GM19193 (cell line): ENCODE results near the gene KRT23.

ENCODE experiments used
- POLR2A ChIP-seq: IDR thresholded peaks from 4 replicates; pipeline ENCODE4 v1.6.1; 2011; ENCODE audit not compliant: insufficient read depth, insufficient read length; ENCODE audit errors: extremely low read depth

Gene KRT23

DNA sequence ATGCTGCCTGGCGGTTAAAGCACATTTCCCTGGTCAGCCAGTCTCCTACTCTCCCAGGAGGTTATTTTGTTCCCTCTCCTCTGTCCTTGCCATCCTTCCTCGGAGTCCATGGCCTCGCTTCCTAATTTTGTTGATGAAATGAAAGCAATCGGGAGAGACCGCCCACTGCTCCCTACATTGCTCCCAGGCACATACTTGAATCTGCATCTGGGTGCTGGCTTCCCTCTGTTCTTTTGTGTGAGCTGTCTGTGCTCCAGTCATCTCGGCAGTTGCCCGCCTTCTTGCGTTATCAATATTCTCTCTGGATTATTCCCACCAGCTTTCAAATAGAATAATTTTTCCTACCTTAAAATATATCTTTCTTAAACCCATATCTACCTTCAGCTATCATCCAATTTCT lies 11.1 kb downstream of the KRT23 start:
- no peak for TF ChIP-seq POLR2A

DNA sequence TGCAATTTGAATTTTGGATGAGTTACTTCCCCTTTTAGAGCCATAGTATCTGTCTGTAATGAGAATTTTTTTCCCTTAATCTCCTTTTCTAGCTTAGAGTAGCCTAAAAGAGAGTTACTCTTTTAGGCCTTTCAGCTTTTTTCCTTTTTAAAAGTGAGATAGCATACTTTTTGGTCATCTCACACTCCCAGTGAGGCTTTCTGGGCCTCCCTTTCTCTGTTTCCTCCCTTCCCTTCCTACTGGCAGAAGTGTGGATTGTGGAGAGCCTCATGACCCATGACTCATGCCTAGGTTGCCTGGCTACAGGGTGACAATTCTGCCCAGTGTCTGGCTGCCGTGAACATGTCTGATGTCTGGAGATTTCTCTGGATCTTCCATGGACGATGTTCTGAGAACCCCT lies 15.2 kb downstream of the KRT23 start:
- TF ChIP-seq POLR2A: no peak

DNA sequence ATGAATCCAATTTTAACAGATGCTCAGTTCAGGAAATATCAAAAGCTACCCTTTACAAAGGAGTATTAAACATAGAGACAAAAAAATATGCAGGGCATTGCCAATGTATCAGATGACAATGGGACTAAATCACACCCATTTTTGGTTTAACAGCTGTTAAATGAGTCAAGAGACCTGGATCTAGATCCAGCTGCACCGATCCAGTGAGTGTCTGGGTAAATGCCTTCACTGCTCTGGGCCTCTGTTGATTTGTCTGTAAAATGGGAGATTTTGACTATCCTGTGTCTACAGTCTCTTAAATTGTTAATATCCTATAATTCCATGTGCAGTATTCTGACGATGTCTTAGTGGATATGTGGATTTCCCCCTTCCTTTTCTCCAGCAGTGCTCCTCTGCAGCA lies 16.4 kb downstream of the KRT23 start:
- TF ChIP-seq POLR2A: no peak

DNA sequence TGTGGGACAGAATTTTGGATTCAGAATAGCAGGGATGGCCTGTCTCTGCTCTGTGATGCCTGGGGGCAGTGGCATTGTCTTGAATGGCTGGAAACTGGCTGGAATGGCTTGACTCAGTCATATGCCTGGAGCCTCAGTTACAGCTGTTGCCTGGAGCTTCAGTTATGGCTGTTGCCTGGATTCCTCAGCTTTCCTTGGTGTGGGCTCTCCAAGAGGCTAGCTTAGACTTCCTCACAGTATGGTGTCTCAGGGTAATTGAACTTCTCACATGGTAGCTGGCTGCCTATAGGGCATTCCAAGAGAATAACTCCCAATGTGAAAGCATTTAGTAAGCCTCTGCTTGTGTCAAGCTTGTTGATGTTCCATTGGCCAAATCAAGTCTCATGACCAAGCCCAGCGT lies 21.1 kb downstream of the KRT23 start:
- TF ChIP-seq POLR2A: no peak

DNA sequence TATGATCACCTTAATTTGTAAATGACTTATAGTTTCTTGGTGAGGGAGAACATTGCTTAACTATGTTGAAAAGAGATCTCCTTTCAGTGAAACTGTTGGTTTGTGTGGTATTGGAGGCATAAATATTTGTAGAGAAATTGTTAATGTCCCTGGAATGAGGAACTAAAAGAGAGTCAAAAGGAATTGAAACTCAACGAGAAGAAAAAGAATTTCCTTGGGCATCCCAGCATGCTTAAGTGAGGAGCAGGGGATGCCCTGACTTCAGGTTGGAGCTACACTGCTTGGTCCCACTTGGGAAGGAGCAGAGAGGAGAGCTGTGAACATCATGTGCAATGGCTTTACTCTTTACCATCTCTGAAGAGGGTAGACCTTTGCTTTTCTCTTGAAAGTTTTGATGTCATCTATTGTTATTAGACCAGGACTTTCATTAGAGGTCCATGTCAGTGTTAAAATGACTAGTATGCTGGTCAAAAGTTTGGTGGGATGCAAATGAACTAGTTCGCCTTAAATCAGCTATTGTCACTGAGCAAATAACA lies 21.7 kb downstream of the KRT23 start:
- no peak for TF ChIP-seq POLR2A

DNA sequence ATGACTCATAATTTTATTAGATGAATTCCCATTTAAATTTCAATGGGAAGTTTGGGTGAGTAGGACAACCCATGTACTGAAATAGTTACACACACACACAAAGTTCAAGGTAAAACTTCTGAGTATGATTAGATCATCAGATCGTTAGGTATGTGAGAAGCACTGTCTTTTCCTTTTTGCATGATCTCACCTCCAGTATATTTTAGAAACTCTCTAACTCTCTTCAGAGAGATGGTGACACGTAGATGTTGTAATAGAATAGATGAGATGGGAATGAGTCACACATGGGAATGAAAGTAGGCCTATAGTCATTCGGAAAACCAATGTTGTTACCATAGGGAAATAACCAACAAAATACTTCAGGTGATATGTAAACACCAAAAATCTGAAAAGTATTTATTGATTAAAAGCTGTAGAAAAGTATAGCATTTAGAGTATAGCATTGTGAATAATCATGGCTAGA lies 22.2 kb downstream of the KRT23 start:
- no peak for TF ChIP-seq POLR2A

DNA sequence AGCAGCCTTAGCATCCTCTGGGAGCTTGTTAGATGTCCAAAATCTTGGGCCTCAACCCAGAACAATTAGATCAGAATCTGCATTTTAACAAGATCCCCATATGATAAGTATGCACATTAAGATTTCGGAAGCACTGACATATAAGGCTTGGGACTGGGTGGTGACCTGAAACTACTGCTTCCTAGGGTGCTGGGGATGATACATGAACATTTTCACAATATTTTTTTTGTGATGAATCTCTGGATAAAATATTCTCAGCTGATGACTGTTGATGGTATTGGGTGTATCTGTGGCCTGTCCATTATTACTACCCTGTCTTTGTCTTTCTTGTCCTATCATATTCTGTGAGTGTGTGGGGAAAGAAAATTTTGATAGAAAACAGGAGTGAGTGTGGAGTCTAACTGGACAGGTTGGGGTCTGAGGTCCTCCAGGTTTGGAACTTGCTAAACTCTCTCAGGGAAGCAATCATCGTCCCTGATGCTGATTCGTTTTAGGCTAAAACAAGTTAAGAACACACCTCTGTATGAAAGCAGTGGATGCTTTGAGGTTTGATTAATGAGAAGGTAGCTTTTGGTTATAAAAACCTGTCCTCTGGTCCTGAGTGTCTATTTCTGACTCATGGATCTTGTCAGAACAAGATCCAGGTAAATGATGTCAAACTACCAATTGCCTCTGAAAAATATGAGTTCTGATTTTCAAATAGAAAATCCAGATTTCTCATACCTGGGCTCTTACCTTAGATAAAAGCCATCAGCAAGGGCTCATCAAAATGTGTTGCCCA lies 23.2 kb downstream of the KRT23 start:
- no peak for TF ChIP-seq POLR2A

DNA sequence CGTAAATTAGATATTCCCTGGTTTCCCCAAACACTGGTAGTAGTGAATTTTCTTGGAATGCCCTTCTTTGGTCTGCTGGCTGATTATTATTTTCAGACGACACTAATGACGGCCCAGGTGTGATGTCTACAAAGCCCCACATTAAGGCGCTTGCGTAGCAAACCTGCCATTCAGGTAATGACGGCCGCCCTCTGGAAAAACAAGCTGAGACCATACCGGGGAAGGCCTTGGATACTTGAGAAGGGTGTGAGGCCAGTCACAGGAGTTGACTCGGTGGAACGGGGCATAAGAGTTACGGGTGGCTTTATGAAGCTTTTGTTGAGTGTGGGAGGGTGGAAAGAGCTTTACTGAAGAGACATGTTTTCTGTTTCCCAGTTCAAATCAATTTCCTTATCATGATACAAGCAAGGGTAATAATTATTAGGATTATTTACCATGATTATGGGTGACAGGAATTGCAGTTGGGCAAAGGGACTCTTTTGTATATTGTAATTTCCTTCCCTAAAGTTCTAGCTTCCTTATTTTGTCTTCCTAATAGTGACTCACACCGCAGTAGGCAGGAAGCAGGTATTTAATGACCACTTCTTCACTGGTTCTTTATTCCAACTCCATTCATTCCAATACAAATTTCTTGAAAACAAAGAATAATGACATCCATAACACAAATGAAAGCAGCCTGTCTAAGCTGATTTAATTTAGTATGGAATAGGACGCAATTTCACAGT lies 24.8 kb downstream of the KRT23 start:
- TF ChIP-seq POLR2A: no peak

DNA sequence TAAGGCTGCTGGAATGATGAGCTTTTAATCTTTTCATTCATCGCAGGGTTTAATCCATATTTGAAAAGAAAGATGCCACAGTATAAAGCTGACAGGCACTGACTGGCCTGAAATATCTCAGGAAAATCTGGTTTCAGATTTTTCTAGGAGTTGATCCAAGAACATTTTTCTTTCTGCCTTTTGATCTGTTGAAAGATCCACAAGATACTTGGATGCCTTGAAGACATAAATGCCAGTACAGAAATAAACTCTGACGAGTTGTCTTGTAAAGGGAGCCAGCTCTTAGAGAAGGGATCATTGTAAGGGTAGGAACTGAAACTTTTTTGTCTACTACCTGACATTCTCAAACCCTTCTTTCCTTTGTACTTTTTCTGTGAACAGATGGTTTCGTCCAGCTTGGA lies 27.0 kb downstream of the KRT23 start:
- TF ChIP-seq POLR2A: no peak

DNA sequence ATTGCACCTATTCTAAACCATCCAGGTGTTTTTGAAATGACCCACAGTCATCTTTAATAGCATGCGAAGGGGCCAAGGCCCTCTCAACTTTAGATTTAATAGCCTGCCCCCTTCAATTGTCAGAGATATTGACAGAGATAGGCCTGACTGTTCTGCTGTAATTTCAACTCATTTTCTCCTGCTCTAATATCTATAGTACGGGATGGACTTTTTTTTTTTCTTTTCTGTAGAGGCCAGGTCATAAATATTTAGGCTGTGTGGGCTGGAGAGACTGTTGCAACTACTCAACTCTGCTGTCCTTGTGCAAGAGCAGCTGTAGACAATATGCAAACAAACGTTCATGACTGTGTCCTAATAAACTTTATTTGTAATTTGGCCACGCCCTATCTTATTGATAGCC lies 27.7 kb downstream of the KRT23 start:
- no peak for TF ChIP-seq POLR2A

DNA sequence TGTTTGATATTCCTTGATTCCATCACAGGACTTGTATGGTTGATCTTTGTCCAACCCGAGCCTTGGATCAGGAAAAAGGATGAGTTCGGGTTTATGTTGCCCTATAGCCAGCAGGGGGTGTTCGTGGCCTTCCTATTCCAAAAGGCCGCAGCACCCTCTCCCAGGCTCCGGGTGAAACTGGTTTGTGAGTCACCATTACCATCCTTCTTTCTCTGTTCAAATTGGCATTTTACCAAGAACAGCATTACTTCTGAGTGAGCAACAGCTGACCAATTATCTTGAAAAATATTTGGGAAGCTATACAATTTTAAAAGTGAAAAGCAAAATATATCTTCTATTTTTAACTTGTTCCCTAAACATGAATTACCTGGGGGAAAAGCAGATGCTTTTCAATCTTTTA lies 28.1 kb downstream of the KRT23 start:
- no peak for TF ChIP-seq POLR2A

DNA sequence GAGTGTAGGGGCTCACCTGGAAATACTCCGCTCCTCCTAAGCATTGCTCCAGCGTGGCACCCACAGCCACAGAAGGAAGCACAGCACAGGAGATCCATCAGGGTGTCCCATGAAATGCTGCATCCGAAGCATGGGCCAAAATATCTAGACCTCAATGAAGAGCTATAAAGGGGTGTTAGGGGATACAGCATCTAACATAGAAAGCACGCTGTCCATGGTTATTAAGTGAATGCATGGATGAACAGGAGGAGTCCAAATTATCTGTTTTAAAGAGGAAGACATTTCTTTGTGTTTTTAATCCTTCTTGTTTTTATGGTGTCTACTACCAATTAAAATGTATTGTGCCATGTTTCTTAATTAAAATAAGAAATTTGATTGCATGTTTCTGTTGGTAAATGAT lies 30.8 kb downstream of the KRT23 start:
- TF ChIP-seq POLR2A: no peak

DNA sequence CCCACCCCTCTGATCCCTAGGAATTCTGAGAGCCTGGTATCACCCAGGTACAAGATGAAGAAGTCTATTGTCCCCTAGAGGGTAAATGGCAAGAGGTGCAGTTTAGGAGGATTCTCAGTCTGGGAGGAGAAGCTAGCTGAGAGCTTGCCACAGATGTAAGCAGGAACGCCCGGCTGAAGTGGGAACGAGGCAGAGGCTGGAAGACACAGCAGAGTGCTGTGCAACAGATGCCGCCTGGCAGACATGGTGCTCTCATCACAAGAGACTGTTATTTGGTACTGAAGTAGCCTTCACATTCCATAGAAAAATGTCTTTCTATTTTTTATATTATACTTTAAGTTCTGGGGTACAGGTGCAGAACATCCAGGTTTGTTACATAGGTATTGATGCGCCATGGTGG lies 32.1 kb downstream of the KRT23 start:
- TF ChIP-seq POLR2A: no peak

DNA sequence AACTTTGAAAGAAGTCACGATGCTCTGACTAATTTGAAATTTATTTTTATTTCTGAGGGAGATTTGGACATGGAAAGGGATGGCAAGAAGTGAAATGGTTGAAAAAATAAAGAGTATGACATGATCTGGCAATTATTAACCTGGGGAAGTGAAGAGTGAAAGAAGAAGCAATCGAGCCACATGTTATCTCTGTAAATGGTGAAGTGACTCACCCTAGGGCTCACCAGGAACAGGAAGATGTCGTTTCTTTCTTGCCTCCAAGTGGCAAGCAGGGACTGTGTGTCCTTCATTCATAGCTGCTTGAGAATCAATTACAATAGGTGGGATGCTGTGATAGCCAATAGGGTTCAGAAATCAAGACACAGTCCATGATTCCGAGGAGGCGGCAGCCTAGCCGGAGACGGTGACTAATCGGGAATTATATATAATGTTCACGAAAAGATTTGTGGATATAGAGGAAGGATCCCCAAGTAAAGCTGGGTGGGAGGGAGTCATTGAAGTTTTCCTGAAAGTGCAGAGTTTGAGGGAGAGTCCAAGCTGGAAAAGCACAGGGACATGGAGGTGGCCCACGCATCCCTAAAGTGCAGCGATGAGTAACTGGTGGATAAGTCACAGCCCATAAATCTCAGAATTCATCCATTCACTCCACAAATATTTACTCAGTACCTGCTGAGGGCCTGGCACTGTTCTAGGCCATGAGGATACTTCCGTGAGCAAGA lies 34.2 kb downstream of the KRT23 start:
- TF ChIP-seq POLR2A: no peak

DNA sequence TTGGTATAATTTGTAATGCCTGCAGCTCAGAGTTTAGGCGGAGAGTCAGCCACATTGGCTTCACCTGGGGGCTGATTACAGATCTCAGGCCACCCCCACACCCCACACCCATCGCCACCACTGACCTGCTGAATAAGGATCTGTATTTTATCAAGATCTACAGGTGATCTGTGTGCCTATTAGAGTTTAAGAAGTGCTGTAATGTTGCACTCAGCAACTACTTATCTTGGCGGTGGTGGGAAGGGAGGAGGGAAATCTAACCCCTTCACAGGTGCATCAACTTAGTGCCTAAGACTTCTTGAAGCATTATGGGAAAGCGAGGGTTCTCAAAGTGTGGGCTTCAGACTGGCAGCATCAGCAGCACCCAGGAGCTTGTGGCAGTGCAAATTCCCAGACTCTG lies 34.9 kb downstream of the KRT23 start:
- TF ChIP-seq POLR2A: no peak

DNA sequence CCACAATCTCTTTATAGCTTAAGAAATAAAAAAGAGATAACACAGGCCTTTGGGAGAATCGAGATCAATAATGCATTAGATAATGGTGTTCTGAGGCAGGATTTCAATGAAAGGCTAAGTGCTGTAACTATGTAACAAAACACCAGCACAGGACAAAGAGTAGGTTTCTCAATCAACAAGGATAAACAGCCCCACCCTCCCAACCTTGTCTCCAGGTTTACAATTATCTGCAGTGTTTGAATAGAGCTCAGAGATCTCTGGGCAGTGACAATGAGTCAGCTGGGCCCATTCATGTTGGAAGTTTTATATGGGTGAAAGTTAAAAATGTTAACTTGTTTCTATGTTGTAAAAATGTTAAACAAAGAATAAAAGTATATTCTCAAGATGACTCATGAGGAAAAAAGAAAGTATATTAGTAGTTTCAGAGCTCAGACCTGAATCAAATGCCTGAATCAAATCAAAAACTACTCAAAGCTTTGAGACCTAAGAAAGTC lies 35.4 kb downstream of the KRT23 start:
- TF ChIP-seq POLR2A: no peak

DNA sequence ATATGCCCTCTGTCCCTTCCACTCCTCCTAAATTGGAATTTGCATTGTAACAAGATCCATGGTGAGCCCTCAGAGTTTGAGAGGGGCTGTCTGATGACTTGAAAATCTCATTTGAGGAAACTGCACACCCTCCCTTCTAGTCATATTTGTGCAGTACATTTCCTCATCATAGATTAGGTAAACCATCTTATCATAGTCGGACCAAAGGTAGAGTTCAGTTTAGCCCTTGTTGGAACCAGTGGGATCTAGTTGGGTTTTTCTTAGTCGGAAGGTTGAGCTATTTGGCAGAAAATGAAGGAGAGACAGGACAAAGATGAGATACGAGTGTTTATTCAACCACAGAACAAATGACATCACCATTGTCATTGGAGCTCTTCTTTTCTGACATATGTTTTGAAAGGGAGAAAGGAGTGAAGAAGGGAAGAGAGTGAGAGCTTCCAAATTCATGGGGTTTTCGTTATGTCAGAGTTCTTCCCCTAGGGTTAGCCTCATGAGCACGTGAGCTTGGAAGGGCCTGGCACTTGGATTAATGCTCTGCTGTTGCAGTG lies 36.6 kb downstream of the KRT23 start:
- TF ChIP-seq POLR2A: no peak
